ENCODE measurements around the gene GIMAP4. TPM values are rescaled to one million over a fixed set of nuclear protein-coding genes. Genes with fewer than 3 reads are reported as not detected.
"Not testable (repeated sequence)": the region's sequence is repeated elsewhere in the genome, so short reads cannot be mapped to it uniquely, and the experiment has no call there.

Gene GIMAP4
- total RNA-seq, 2 donors from 2014 or later: 30.1 to 40.4 TPM

GRCh38 chr7:150572496-150572895, 5.3 kb downstream of the GIMAP4 start:
- intact Hi-C loops (cut with DNase I): loop anchor here in 1 of 2 donors (10.0 kb wide), 1 partner anchor 812 kb away; no protein-coding TSS in a partner anchor
- no peak for DNase-seq (ENCODE audit: low spot score)

GRCh38 chr7:150579979-150580637, 12.9 kb downstream of the GIMAP4 start:
- intact Hi-C loops (cut with DNase I): loop anchor here in 1 of 2 donors (10.0 kb wide), 1 partner anchor 805 kb away; no protein-coding TSS in a partner anchor
- DNase-seq (ENCODE audit: low spot score): not testable (repeated sequence)

- intact Hi-C loops (cut with DNase I): no loop called here
- DNase-seq (ENCODE audit: low spot score): no peak
Measured at GRCh38 chr7:150580638-150581394, 13.6 kb downstream of the GIMAP4 start.

GRCh38 chr7:150585199-150585598, 18.0 kb downstream of the GIMAP4 start:
- intact Hi-C loops (cut with DNase I): no loop called here
- no peak for DNase-seq (ENCODE audit: low spot score)

GRCh38 chr7:150586068-150586784, 19.0 kb downstream of the GIMAP4 start:
- no peak for DNase-seq (ENCODE audit: low spot score)
- intact Hi-C loops (cut with DNase I): no loop called here

- DNase-seq (ENCODE audit: low spot score): no peak
- intact Hi-C loops (cut with DNase I): no loop called here
Measured at GRCh38 chr7:150586785-150587152, 19.6 kb downstream of the GIMAP4 start.

- intact Hi-C loops (cut with DNase I): no loop called here
- no peak for DNase-seq (ENCODE audit: low spot score)
Measured at GRCh38 chr7:150587551-150587950, 20.4 kb downstream of the GIMAP4 start.

- intact Hi-C loops (cut with DNase I): no loop called here
- no peak for DNase-seq (ENCODE audit: low spot score)
Measured at GRCh38 chr7:150594805-150595204, 27.6 kb downstream of the GIMAP4 start.

- no peak for DNase-seq (ENCODE audit: low spot score)
- intact Hi-C loops (cut with DNase I): no loop called here
Measured at GRCh38 chr7:150595361-150595760, 28.2 kb downstream of the GIMAP4 start.

GRCh38 chr7:150603600-150603999, 36.4 kb downstream of the GIMAP4 start:
- intact Hi-C loops (cut with DNase I); DNase-seq (ENCODE audit: low spot score): not testable (repeated sequence)

GRCh38 chr7:150610233-150610632, 43.0 kb downstream of the GIMAP4 start:
- intact Hi-C loops (cut with DNase I): no loop called here
- no peak for DNase-seq (ENCODE audit: low spot score)

GRCh38 chr7:150612925-150613324, 45.7 kb downstream of the GIMAP4 start:
- intact Hi-C loops (cut with DNase I): no loop called here
- no peak for DNase-seq (ENCODE audit: low spot score)

- intact Hi-C loops (cut with DNase I): no loop called here
- DNase-seq (ENCODE audit: low spot score): no peak
Measured at GRCh38 chr7:150613880-150614279, 46.7 kb downstream of the GIMAP4 start.

- intact Hi-C loops (cut with DNase I); DNase-seq (ENCODE audit: low spot score): not testable (repeated sequence)
Measured at GRCh38 chr7:150614426-150614825, 47.2 kb downstream of the GIMAP4 start.

- intact Hi-C loops (cut with DNase I); DNase-seq (ENCODE audit: low spot score): not testable (repeated sequence)
Measured at GRCh38 chr7:150615221-150615755, 48.1 kb downstream of the GIMAP4 start.

GRCh38 chr7:150620061-150620460, 52.9 kb downstream of the GIMAP4 start:
- DNase-seq (ENCODE audit: low spot score): no peak
- intact Hi-C loops (cut with DNase I): no loop called here

- DNase-seq (ENCODE audit: low spot score): no peak
- intact Hi-C loops (cut with DNase I): no loop called here
Measured at GRCh38 chr7:150620617-150621371, 53.6 kb downstream of the GIMAP4 start.

GRCh38 chr7:150621376-150621775, 54.2 kb downstream of the GIMAP4 start:
- intact Hi-C loops (cut with DNase I): no loop called here
- DNase-seq (ENCODE audit: low spot score): no peak

All from posterior vena cava (tissue), 2 donors.